Fibroblast of lung (primary cell): ENCODE data around the gene MCTP1. TPM values are rescaled to one million over a fixed set of nuclear protein-coding genes. Genes with fewer than 3 reads are reported as not detected.
A peak's percentile ranks its signal among the peaks of the same experiment; 100 is the strongest.

Experiments
- DNase-seq, 2 donors: peaks; one replicate each; pipeline versions ENCODE4 v3.0.0 to v3.0.0-alpha.2; 2010; ENCODE audit warnings: low read depth in 2 of 2
- H2AFZ ChIP-seq: 2 replicates; pipeline ENCODE4 v1.5.1; 2012; ENCODE audit warnings: low read length, control low read depth, inconsistent platforms
- H3K27ac ChIP-seq: 2 replicates; pipeline ENCODE4 v1.5.1; 2011; ENCODE audit warnings: low read length, control low read depth; ENCODE audit not compliant: insufficient read depth
- H3K27me3 ChIP-seq: 2 replicates; pipeline ENCODE4 v1.5.1; 2011; ENCODE audit warnings: mild to moderate bottlenecking, low read length; ENCODE audit not compliant: control insufficient read depth, insufficient read depth
- H3K36me3 ChIP-seq: 2 replicates; pipeline ENCODE4 v1.5.1; 2011; ENCODE audit warnings: low read length; ENCODE audit not compliant: control insufficient read depth, insufficient read depth
- H3K4me1 ChIP-seq: 2 replicates; pipeline ENCODE4 v1.5.1; 2011; ENCODE audit warnings: low read length; ENCODE audit not compliant: control insufficient read depth, insufficient read depth; ENCODE audit errors: extremely low read depth
- H3K4me2 ChIP-seq: 2 replicates; pipeline ENCODE4 v1.5.1; 2011; ENCODE audit warnings: low read length, control low read depth; ENCODE audit not compliant: insufficient read depth; ENCODE audit errors: extremely low read depth
- H3K4me3 ChIP-seq, 4 experiments: fragments of 200-600 bp in 1 of 4; sonication (generic) in 1 of 4; replicated peaks in 1 of 4; 2 replicates each; pipeline ENCODE4 v1.5.1; 2011 to 2016; ENCODE audit warnings: low read length in 4 of 4, low read depth in 3 of 4, mild to moderate bottlenecking in 3 of 4, control low read depth in 2 of 4, inconsistent platforms in 1 of 4, mixed read lengths in 1 of 4; ENCODE audit not compliant: insufficient read depth in 1 of 4; ENCODE audit errors: control extremely low read depth in 1 of 4
- H3K79me2 ChIP-seq: 2 replicates; pipeline ENCODE4 v1.5.1; 2012; ENCODE audit warnings: mild to moderate bottlenecking, low read length, inconsistent platforms; ENCODE audit not compliant: control insufficient read depth, insufficient read depth
- H3K9ac ChIP-seq: 2 replicates; pipeline ENCODE4 v1.5.1; 2011; ENCODE audit warnings: mild to moderate bottlenecking, low read length, control low read depth; ENCODE audit not compliant: insufficient read depth
- H3K9me3 ChIP-seq: 2 replicates; pipeline ENCODE4 v1.5.1; 2012; ENCODE audit warnings: low read depth, low read length; ENCODE audit not compliant: control insufficient read depth, insufficient read depth
- H4K20me1 ChIP-seq: 2 replicates; pipeline ENCODE4 v1.5.1; 2011; ENCODE audit warnings: low read length; ENCODE audit not compliant: control insufficient read depth, insufficient read depth; ENCODE audit errors: extremely low read depth
- EZH2 ChIP-seq: IDR thresholded peaks from 2 replicates; pipeline ENCODE4 v1.5.1; 2012; ENCODE audit warnings: low read length, control low read depth, mild to moderate bottlenecking; ENCODE audit errors: missing control alignments
- polyA plus RNA-seq, 2 donors: library from polyadenylated mRNA; depleted of rRNA in 1 of 2; stranded (reverse) in 1 of 2; unstranded in 1 of 2; fragments of >200 nt; gene quantifications; 2 replicates each; pipeline ENCODE4 v1.2.1, GENCODE V29; 2011 to 2012; ENCODE audit warnings: missing spikeins in 1 of 2
- total RNA-seq: library from RNA; depleted of rRNA; stranded (reverse); fragments of >200 nt; gene quantifications from 2 replicates; pipeline ENCODE4 v1.2.1, GENCODE V29; 2014
- TF ChIP-seq, protein P1 (sequence below), 2 donors: IDR thresholded peaks in 1 of 2; conservative IDR thresholded peaks in 1 of 2; 1 replicate in 1 of 2; 2 replicates in 1 of 2; pipeline ENCODE4 v1.5.1; 2011 to 2012; ENCODE audit warnings: low read length in 2 of 2, control low read depth in 1 of 2, inconsistent platforms in 1 of 2, low read depth in 1 of 2, mild to moderate bottlenecking in 1 of 2

The MCTP1 gene
- total and polyA plus RNA-seq, 2 donors (not counting 1 experiment from before 2014, with no cell fraction given), result 0.78 to 7.9 TPM

DNA sequence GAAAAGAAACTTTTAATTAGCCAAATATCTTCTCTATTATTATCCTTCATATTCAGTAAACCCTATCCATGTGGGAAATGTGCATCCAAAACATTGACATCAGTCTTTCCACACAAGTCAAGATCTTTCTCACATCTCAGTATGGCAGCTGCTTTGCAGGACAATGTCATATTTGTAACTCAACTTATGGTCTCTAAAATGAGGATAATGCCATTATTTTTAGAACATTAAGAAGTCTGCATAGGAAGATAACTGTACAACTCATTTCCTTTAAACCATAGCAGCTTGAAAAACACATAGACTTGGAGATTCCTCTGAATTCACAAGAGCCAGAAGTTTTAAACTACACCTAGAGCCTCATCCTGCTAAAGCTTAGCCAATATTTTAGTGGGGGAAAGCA lies 43.7 kb downstream of the MCTP1 start:
- DNase-seq, result no peak
- Histone ChIP-seq H3K36me3 (no peaks in the 10 kb centered on the region), H3K4me3 (no peak overlapping the region), H3K79me2 (no peaks in the 10 kb centered on the region), H3K27ac (no peak overlapping the region), H3K9me3 (no peaks in the 10 kb centered on the region), H3K4me2 (no peak overlapping the region), H3K27me3 (no peaks in the 10 kb centered on the region), H4K20me1 (no peaks in the 10 kb centered on the region), H3K4me1 (no peaks in the 10 kb centered on the region), H2AFZ (no peak overlapping the region), H3K9ac (no peak overlapping the region)
- TF ChIP-seq EZH2, result no peak
- TF ChIP-seq, protein P1, sequence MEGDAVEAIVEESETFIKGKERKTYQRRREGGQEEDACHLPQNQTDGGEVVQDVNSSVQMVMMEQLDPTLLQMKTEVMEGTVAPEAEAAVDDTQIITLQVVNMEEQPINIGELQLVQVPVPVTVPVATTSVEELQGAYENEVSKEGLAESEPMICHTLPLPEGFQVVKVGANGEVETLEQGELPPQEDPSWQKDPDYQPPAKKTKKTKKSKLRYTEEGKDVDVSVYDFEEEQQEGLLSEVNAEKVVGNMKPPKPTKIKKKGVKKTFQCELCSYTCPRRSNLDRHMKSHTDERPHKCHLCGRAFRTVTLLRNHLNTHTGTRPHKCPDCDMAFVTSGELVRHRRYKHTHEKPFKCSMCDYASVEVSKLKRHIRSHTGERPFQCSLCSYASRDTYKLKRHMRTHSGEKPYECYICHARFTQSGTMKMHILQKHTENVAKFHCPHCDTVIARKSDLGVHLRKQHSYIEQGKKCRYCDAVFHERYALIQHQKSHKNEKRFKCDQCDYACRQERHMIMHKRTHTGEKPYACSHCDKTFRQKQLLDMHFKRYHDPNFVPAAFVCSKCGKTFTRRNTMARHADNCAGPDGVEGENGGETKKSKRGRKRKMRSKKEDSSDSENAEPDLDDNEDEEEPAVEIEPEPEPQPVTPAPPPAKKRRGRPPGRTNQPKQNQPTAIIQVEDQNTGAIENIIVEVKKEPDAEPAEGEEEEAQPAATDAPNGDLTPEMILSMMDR (conservative IDR thresholded peaks at IDR 0.05 in 1 of 2, IDR thresholded peaks at IDR 0.05 in 1 of 2; ENCODE audit: low read depth in 1 of 2, low read length in 2 of 2), result no peak

DNA sequence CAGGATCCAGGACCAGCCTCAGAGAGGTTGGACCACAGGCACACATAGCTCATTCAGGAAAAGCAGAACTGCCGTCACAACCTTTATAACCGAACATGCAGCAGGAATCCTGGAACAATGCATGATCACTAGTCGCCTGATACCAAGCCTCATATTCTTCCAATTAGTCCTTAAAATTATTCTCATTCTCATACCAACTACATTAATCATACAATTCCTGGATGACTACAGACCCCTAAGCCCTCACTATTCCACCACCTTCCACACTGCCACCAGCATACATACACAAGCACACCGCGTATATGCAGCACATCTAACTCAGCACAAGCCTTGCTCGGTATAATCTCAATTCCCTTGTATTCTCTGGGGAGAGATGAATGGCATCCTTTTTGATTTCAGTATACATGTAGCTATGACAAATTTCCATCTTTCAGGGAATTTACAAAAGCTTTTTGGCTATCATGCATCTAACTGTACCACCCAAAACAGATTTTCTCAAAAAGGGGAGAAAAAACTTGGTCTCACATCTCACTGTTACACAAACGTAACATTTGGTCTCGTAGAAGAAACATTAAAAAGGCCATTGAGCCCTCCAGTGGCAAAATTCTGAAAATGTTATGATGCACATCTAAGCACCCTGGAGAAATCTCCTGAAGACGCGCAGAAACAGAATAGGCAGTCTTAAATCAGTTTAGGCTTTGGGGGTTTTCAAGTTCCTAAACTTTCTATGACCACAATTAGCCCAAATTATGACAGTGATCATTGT lies 46.2 kb downstream of the MCTP1 start:
- no peak overlapping the region for H3K27ac ChIP-seq
- no peaks in the 10 kb centered on the region for H4K20me1 ChIP-seq
- H3K79me2 ChIP-seq, result no peaks in the 10 kb centered on the region
- H3K4me2 ChIP-seq, result no peak overlapping the region
- no peak for TF ChIP-seq EZH2
- TF ChIP-seq, protein P1 (conservative IDR thresholded peaks at IDR 0.05 in 1 of 2, IDR thresholded peaks at IDR 0.05 in 1 of 2; ENCODE audit: low read depth in 1 of 2, low read length in 2 of 2), result peak; percentile 33 to 44
- H3K9ac ChIP-seq, result no peak overlapping the region
- peak; percentile 59 to 74 for DNase-seq
- no peak overlapping the region for H3K4me3 ChIP-seq
- H3K36me3 ChIP-seq, result no peaks in the 10 kb centered on the region
- no peaks in the 10 kb centered on the region for H3K4me1 ChIP-seq
- H2AFZ ChIP-seq, result no peak overlapping the region
- no peaks in the 10 kb centered on the region for H3K9me3 ChIP-seq
- H3K27me3 ChIP-seq, result no peaks in the 10 kb centered on the region

DNA sequence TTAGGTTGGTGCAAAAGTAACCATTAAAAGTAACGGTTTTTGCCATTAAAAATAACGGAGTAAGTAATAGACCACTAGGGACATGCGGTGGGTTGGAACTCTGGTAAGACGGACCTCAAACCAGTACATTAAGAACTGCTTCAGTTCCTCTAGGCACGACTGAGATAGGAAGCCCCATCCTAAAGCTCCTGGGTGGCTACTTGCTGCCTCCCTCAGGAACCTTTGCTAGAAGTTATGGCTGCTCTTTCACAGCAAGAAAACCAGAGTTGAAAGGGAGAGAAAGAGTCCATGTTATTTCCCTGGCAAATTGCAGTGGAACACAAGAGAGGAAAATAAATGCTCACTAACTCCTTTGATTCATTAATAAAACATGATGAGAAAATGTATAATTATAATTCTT lies 47.6 kb downstream of the MCTP1 start:
- Histone ChIP-seq H3K27me3 (no peaks in the 10 kb centered on the region), H3K79me2 (no peaks in the 10 kb centered on the region), H3K4me1 (no peaks in the 10 kb centered on the region), H3K9ac (no peak overlapping the region), H3K4me2 (no peak overlapping the region), H3K9me3 (no peaks in the 10 kb centered on the region), H3K36me3 (no peaks in the 10 kb centered on the region), H2AFZ (no peak overlapping the region), H4K20me1 (no peaks in the 10 kb centered on the region), H3K4me3 (no peak overlapping the region), H3K27ac (no peak overlapping the region)
- TF ChIP-seq EZH2, result no peak
- TF ChIP-seq, protein P1 (conservative IDR thresholded peaks at IDR 0.05 in 1 of 2, IDR thresholded peaks at IDR 0.05 in 1 of 2; ENCODE audit: low read depth in 1 of 2, low read length in 2 of 2), result no peak
- no peak for DNase-seq
